NCI-H1930 (cell line): Measurements from ENCODE around the gene SDCCAG8.
"Not testable (repeated sequence)": the region's sequence is repeated elsewhere in the genome, so short reads cannot be mapped to it uniquely, and the experiment has no call there.

ENCODE experiments used
- DNase-seq, 2 experiments: peaks; one replicate each; lab custom pipeline; 2025; lab: John Stamatoyannopoulos, UW

Gene SDCCAG8

DNA sequence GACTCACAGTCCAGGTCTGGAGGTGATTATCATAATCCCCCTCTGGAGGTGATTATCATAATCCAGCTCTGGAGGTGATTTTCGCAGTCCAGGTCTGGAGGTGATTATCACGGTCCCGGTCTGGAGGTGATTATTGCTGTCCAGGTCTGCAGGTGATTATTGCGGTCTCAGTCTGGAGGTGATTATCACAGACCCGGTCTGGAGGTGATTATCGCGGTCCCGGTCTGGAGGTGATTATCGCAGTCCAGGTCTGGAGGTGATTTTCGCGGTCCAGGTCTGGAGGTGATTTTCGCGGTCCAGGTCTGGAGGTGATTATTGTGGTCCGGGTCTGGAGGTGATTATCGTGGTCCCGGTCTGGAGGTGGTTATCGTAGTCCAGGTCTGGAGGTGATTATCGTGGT is 76.6 kb downstream of the SDCCAG8 start:
- DNase-seq, result no peak

DNA sequence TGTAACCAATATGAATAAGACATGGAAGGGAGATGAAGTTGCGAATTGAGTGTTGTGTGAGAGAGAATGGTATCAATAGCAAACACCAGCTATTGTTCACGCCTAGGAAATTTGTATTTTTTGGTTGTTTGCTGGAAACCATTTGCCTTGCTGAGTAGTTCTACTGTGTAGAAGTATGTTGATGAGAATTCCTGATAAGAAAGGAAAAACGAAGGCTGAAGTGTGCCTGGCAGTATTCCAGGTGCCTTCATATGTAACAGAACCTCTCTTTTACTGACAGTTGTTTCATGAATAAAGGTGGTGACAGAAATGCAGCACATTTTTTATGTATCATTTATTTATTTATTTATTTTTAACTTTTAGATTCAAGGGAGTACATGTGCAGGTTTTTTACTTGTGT is 79.5 kb downstream of the SDCCAG8 start:
- DNase-seq, result no peak

DNA sequence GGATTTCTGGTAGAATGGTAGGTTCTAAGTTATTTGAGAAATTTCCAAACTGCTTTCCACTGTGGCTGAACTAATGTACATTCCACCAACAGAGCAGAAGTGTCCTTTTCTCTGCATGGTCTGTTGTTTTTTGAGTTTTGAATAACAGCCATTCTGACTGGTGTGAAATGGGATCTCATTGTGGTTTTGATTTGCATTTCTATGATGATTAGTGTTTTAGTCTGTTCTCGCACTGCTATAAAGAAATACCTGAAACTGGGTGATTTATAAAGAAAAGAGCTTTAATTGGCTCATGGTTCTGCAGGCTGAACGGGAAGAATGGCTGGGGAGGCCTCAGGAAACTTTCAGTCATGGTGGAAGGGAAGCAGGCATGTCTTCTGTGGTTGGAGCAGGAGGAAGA is 80.3 kb downstream of the SDCCAG8 start:
- no peak for DNase-seq

DNA sequence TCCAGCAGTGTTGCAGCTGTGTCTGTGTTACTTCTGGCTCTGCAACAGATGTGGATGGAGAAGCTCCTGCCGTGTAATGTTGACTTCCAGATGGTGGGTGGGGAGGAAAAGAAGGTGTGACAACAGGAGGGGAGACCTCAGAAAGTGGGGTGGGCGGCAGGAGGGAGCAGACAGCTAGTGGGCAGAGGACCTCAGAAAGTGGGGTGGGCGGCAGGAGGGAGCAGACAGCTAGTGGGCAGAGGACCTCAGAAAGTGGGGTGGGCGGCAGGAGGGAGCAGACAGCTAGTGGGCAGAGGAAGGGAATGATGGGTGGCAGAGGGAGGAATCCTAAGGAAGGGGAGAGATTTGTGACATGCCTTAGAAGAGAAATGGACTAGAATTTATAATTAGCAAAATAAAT is 83.0 kb downstream of the SDCCAG8 start:
- DNase-seq, result not testable (repeated sequence)

DNA sequence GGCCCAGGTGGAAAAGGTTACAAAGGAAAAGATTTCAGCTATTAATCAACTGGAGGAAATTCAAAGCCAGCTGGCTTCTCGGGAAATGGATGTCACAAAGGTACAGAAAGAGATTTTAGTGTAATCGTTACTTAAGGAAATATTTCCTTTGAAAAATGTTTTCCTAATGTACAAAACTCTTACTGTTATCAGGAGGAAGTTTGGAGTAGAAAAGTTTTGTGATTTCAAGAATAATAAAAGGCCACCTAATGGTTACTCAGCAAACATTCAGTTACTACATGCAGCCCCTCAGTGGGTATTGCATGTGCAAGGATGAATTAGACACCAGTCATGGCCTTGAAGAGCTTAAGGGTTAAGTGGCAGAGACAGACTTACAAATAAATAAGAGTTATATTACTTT is 85.2 kb downstream of the SDCCAG8 start:
- DNase-seq, result no peak

DNA sequence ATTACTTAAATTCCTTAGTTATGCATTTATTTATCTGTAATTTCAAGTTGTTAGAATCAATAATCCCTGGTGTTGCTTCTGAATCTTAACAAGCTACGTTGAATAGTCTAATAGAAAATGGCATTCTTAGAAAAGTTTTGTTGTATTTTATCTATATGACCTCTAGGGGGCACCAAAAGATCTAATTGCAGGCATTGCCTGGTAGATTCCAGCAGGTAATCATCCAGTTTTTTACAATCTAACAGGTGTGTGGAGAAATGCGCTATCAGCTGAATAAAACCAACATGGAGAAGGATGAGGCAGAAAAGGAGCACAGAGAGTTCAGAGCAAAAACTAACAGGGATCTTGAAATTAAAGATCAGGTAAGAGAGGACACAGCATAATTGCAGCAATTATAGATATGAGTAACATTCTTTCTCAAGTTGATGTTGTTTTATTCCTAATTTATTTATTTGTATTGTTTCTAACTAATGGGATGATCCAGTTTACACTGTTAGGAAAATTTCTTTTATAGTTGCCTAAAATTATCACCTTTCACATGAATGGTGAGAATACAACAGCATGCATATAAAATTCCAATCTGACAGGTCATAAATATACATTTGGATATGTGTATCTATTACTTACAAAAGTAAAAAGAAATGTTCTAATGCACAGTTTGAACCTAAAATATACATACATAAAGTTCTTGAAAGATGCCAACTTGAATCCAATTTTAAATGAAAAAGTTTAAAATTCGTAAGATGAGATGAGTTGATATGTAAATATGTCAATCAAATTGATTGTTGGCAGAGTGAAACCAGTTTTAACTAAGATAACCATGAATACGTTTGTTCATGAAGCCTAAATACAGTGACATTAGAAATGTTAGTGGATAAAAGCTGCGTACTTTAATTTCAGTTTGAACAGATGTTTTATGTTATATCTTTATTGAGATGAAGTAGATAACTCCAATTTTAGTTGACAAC is 88.4 kb downstream of the SDCCAG8 start:
- peak; percentile 43 to 71 for DNase-seq

DNA sequence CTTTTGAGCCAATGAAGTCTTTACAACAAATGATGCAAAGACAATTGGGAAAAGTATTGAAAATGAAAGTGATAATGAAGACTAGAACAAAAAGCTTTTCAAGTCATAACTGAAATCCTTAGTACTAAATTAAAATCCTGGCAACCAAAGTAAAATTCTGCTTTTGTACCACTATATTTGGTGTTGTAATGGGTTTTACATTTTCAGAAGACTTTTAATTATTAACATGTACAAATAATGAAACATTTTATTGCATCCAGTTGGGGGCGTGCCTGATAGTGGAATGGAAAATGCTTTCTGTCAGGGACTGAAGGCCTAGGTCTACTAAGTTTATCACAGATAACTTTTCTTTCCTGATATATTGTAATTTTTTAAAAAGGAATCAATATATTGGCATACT is 89.4 kb downstream of the SDCCAG8 start:
- no peak for DNase-seq

DNA sequence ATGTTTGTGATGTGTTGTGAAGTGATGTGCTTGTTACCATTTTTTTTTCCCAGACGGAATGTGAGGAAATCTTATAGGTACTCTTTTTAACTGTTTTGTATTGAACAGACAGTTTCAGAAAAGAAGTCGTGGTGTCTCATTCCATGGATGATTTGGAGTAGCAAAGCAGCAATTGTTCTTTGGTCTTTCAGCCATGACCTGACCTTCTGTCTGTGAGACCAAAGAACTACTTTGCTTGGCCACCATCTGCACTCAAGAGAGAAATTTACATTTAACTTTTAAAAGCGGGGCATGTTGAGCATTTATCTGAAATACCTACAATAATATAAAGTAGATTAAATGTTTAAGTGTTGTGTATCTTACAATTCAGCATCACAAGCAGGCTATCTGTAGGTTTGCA is 90.2 kb downstream of the SDCCAG8 start:
- no peak for DNase-seq

DNA sequence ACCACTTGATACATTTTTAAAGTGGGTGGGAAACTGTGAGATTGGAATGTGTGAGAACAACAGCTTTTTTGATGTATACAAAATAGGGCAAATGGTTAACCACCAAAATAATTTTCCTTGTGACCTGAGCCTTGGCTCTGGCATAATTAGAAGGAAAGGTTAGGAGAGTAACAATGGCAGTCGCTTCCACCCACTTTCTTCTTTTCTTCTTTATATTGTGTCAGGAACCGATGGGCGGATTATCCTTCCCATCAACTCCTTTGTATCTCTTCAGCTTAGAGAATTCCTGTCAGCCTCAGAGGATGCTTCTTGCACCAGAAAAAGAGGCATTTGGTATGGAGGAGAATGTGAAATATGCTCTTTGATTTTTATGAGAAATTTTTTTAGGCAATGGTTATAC is 90.6 kb downstream of the SDCCAG8 start:
- DNase-seq, result no peak

DNA sequence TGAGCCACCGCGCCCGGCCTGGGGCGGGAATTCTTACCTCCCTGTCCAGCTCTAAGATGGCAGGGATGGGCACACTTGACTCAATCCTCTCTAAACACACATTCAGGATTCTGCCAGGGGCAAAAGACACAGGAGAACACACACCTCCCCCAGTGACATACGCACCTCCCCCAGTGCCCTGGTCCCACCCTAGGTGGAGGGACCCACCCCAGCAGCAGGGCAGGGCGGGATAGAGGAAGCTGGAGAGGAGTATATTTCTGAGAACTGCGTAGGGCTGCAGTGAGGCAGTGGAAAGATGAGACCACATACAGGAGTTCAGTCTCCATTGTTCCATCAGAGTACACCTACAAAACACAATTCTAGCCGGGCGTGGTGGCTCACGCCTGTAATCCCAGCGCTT is 92.5 kb downstream of the SDCCAG8 start:
- DNase-seq, result no peak

DNA sequence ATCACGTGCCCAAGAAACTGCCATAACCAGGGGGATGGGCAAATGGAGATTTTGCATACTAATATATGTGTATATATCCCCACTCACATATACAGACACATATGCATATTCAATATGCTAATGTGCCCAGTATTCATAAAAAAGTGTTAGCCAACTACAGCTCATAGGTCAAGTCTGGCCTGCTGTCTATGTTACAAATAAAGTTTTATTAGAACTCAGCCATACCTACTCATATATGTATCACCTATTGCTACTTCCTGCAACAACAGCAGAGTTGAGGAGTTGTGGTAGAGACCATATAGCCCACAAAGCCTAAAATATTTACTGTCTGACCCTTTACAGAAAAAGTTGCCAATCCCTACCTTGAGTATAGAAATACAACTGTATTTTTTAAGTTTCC is 93.3 kb downstream of the SDCCAG8 start:
- DNase-seq, result no peak

DNA sequence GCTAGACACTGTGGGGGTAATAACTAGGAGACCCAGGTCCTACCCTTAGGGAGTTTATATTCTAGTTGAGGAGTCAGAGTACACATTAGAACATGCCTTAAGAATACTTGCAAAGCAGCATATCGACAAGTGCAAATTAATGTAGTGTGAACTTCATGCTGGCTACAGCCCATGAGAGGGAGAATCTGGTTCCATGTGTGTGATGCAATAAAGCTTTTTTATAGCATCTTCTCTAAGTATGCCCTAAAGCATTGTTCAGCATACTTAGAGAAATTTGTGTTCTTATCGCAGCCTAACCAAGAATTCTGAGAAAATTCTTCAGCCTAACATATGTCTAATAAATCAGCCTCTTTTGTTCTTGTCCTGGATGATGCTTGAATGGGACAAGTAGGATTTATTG is 95.5 kb downstream of the SDCCAG8 start:
- DNase-seq, result no peak

DNA sequence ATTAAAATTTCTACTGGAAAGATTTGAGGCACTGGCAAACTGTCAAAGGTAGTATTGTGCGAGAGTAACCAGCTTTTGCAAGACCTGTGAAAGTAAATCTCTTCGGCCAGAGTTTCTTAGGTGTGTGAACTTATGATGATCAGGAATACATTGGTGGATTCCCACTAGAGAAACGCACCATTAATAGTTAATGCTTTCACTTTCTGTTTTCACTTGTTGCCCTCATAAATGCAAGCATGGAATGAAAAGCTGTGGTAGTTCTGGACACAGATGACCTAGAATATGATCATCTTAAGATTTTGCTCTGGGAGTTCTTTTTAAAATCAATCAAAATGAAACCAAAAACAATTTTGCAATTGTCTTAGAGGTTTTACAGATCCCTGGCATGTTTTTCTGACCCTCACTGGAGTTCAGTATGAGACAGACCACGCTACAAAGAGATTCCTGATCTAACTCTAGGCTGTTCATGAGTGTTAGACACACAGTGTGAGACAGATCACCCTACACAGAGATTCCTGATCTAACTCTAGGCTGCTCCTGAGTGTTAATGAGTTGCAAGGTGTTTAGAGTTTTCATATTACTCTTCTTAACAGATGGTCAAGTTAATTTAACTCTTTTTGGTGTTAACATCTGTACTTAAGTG is 98.8 kb downstream of the SDCCAG8 start:
- DNase-seq, result no peak

DNA sequence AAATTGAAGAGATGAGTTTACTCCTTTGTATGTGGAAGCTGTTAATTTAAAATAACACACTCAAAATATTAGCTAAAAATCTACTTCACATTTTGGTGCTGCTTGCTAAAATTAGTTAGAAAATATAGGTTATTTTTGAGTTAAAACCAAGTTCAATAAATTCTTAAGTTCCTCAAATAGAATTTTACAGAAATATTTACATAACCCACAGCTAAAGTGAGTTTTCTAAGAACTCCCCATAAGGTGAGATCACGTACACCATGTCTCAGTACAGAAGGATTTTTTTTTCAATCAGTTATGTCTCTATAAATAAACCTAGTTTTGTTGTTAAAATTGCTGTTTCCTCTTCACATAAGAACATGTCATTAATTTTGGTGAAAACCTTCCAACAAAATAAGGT is 108.0 kb downstream of the SDCCAG8 start:
- no peak for DNase-seq

DNA sequence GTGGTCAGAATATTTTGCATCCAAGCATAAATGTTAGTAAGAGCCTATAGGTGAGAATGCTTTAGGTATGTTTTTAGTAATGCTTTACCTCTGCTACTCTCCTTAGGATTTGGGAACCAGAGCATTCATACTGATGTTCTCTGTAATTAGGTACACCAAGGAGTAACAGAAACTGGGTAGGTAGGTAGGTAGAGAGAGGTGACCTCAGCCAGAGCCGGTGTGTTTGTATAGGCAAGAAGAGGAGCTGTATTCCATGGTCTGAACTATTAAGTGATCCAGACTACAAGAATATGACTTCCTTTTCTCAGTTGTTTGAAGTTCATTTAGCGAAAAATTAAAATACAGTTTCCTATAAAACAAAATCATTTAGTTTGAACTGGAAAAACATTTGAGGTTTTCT is 108.5 kb downstream of the SDCCAG8 start:
- no peak for DNase-seq

DNA sequence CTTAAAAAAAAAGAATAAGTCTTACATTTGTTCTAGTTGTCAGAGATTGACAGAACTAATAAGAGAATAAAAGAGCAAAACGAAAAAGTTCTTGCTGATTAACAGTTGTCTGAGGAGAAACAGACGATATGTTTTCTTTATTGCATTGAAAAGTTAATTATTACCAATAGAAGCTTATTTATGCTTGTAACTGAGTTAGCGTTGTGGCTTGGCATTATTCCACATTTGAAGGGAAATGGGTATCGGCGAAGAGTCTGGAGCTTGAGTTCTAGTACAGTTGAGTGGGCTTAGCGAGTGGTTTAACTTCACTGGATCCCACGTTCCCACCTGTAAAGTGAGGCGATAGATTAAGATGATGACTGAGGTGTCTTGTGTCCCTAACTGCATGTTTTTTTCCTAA is 109.0 kb downstream of the SDCCAG8 start:
- no peak for DNase-seq

DNA sequence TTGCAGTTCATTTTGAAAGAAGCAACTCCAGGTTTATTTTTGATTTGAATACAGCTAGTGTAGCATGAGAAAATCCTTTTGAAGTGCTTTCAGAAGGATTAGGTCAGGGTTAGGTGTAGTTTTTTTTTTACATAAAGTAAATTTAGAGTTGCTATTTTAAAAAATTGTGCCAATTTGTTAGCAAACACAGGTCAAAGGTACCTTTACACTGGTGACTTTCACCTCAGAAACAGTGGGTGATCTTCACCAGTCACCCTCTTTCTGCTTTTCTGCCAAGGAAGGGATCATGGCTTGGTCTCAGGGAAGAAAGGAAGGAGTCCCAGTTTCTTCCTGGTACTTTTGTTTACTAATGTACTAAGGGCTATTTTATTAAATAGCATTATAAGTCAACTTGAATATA is 111.5 kb downstream of the SDCCAG8 start:
- no peak for DNase-seq

DNA sequence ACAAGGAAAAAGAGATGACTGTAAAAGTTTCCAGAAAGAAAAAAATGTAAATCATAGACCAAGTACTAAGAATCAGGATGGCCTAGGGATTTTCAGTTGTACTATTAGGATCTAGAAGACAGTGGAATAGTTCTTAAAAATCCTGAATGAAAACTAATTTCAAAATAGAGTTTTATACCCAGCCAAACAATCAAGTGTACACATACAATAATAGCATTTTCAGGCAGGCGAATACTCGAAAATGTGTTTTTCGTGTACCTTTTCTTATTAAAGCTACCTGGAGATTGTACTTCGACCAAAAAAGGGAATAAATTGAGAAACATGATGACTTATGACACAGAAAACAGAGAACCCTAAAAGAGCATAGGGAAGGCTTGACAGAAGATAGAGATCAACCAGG is 118.6 kb downstream of the SDCCAG8 start:
- no peak for DNase-seq

DNA sequence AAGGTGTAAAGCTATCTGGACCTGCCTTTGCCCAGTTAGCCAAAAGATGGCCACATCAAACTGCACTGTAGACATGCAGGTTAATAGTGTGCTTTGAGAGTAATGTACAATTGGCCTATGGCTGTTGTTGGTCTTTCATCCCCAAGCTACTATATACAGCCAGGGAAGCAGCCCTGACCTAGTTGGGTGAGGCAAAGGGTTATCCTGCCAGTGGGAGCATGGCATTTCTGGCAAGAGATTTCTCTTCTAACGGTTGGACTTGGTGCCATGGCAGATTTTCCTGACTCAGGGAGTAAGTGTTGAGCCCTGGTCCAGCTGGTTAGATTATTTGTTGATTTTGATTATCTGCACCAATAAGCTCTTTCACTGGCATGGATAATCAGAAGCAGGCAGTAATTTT is 119.8 kb downstream of the SDCCAG8 start:
- no peak for DNase-seq

DNA sequence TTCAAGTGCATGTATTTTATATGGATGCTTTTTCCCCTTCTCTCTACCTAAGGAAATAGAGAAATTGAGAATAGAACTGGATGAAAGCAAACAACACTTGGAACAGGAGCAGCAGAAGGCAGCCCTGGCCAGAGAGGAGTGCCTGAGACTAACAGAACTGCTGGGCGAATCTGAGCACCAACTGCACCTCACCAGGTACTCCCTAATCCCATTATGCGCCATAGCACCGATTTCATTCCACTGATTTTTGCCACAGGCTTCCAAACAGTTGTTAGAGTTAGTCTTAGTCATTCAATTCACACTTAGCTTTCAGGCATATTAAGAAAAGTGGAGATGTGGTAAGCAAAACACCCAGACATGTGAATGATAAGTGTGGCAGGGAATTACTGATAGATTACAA is 122.8 kb downstream of the SDCCAG8 start:
- no peak for DNase-seq

DNA sequence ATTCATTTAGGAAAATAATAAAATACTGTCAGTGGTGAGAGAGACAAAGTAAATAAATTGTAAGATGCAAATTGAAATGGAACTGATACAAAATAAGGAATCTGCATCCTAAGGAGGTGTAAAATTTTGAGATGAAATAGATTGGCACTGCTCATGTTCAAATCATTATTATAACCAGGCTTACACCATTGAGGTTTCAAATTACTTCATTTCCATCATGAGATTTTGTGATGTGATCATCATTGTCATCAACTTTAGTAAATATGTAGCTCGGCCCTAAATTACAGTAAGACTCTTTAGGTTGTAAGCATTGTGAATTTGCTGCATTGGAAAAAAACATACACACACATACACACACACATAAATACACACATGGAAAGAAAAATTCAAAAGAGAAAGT is 123.4 kb downstream of the SDCCAG8 start:
- no peak for DNase-seq

DNA sequence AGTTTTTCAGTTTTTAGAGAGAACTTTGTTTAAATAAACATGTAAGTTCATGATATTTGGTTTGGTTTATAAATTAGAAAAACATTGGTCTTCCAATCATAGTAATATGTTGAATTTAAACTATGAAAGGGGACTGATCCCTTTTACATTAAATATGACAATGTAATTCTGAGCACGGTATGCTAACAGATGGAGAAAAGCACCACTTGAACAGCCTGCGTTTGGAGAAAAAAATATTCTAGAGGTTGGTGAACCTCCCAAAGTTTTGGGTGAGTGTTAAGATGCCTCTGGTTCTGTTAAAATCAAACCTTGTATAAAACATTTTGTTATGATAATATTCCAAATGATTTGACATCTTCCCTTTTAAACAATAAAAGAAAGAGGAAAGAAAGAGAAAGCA is 123.9 kb downstream of the SDCCAG8 start:
- DNase-seq, result no peak

DNA sequence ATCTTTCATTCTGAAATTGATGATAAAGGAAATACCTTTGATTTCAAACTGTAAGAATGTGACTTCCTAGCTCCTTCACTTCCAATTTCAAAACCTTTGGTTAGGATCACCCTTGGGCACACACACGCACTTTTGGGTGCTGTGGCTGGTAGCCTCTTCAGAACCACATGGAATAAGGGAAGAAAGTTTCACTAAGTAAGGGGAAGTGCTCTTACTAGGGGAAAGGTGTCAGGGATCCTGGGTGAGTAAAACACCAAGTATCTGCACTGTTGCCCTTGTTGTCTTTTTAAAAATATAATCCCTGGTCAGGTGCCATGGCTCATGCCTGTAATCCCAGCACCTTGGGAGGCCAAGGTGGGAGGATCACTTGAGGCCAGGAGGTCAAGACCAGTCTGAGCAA is 132.4 kb downstream of the SDCCAG8 start:
- no peak for DNase-seq
